GM12878 (cell line): ENCODE results near the gene BSCL2.

Experiments used
- CREM ChIP-seq: IDR thresholded peaks from 2 replicates; pipeline ENCODE4 v1.6.1; 2014; ENCODE audit warnings: antibody characterized with exemption, low read depth
- POLR2A ChIP-seq: IDR thresholded peaks from 2 replicates; pipeline ENCODE4 v1.6.1; 2011; ENCODE audit warnings: low read depth, mild to moderate bottlenecking, low read length
- TF ChIP-seq, protein P1 (sequence below), 3 experiments: IDR thresholded peaks in 2 of 3; conservative IDR thresholded peaks in 1 of 3; 2 replicates each; pipeline ENCODE4 v1.5.1; 2011; ENCODE audit warnings: low read depth in 3 of 3, low read length in 3 of 3, mild to moderate bottlenecking in 3 of 3, control low read depth in 2 of 3, moderate library complexity in 2 of 3, inconsistent platforms in 1 of 3, mixed read lengths in 1 of 3; ENCODE audit not compliant: control insufficient read depth in 2 of 3, insufficient read depth in 1 of 3; ENCODE audit errors: extremely low read depth in 1 of 3

GRCh38 chr11:62716816-62717215, 9.6 kb upstream of the BSCL2 start:
- TF ChIP-seq POLR2A: no peak
- TF ChIP-seq CREM: no peak
- TF ChIP-seq, protein P1, sequence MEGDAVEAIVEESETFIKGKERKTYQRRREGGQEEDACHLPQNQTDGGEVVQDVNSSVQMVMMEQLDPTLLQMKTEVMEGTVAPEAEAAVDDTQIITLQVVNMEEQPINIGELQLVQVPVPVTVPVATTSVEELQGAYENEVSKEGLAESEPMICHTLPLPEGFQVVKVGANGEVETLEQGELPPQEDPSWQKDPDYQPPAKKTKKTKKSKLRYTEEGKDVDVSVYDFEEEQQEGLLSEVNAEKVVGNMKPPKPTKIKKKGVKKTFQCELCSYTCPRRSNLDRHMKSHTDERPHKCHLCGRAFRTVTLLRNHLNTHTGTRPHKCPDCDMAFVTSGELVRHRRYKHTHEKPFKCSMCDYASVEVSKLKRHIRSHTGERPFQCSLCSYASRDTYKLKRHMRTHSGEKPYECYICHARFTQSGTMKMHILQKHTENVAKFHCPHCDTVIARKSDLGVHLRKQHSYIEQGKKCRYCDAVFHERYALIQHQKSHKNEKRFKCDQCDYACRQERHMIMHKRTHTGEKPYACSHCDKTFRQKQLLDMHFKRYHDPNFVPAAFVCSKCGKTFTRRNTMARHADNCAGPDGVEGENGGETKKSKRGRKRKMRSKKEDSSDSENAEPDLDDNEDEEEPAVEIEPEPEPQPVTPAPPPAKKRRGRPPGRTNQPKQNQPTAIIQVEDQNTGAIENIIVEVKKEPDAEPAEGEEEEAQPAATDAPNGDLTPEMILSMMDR (IDR thresholded peaks at IDR 0.05 in 2 of 3, conservative IDR thresholded peaks at IDR 0.05 in 1 of 3; ENCODE audit: control insufficient read depth in 2 of 3, extremely low read depth in 1 of 3, insufficient read depth in 1 of 3, low read depth in 3 of 3, low read length in 3 of 3): no peak
